PC-3 (cell line): ENCODE measurements around the gene MYB.

ENCODE experiments used
- EZH2 ChIP-seq: fragments of 300-600 bp; sonication (generic); IDR thresholded peaks from one replicate; pipeline ENCODE4 v1.6.1; 2017; ENCODE audit warnings: antibody characterized with exemption, mild to moderate bottlenecking, low read length; ENCODE audit not compliant: unreplicated experiment
- EZH2phosphoT487 ChIP-seq: fragments of 300-600 bp; sonication (generic); IDR thresholded peaks from 2 replicates; pipeline ENCODE4 v1.6.1; 2018; ENCODE audit warnings: mild to moderate bottlenecking, antibody characterized with exemption, low read length, borderline replicate concordance
- TF ChIP-seq, protein P1 (sequence below): fragments of 300-600 bp; sonication (generic); conservative IDR thresholded peaks from 2 replicates; pipeline ENCODE4 v1.5.1; 2017; ENCODE audit warnings: antibody characterized with exemption, low read depth, mild to moderate bottlenecking, low read length

DNA sequence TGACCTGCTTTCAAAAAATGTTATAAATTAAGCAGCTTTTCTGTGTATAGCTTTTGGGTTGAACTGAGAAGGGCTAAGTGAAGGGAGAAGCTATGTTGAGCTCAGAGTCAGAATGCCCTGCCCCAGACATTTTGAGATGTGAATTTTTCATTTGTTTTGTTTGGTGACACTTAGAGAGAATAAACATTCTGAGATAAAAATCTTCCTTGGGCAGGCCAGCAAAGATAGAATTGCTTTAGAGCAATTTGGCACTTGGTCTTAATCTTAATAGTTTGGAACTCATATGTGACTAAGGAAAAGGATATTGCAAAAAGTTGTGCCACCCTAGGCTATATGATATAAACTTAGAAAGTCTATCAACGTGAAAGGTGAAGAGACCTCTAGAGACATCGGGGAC is 30.2 kb downstream of the MYB start:
- TF ChIP-seq, protein P1, sequence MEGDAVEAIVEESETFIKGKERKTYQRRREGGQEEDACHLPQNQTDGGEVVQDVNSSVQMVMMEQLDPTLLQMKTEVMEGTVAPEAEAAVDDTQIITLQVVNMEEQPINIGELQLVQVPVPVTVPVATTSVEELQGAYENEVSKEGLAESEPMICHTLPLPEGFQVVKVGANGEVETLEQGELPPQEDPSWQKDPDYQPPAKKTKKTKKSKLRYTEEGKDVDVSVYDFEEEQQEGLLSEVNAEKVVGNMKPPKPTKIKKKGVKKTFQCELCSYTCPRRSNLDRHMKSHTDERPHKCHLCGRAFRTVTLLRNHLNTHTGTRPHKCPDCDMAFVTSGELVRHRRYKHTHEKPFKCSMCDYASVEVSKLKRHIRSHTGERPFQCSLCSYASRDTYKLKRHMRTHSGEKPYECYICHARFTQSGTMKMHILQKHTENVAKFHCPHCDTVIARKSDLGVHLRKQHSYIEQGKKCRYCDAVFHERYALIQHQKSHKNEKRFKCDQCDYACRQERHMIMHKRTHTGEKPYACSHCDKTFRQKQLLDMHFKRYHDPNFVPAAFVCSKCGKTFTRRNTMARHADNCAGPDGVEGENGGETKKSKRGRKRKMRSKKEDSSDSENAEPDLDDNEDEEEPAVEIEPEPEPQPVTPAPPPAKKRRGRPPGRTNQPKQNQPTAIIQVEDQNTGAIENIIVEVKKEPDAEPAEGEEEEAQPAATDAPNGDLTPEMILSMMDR: no peak
- TF ChIP-seq EZH2phosphoT487 (no peak), EZH2 (no peak)
